IMR-90 (cell line): ENCODE results near the gene ARHGEF26. TPM values are rescaled to one million over a fixed set of nuclear protein-coding genes. Genes with fewer than 3 reads are reported as not detected.

Source experiments
- ATAC-seq: fragments of 200-7000 bp; cut with Tn5 transposase; 2 replicates; pipeline ENCODE4 v1.9.1; 2020; ENCODE audit warnings: low read depth, mild to moderate bottlenecking, moderate library complexity
- BruUV-seq: library from RNA; stranded (reverse); fragments of 400-500 nt; replicated peaks from 2 replicates; lab custom pipeline; 2021; lab: Mats Ljungman, UMichigan
- CTCF ChIA-PET: fragments of 300-600 bp; formaldehyde crosslinking; extraction: SDS; loops from one replicate; lab custom pipeline; 2021; ENCODE audit warnings: antibody characterized with exemption; lab: Yijun Ruan, JAX
- POLR2A ChIA-PET: fragments of 300-600 bp; sonication (Branson Sonifier 250); formaldehyde crosslinking; loops from one replicate; lab custom pipeline; 2022; ENCODE audit warnings: antibody characterized with exemption; ENCODE audit not compliant: unreplicated experiment; lab: Charles Lee
- DNase-seq: peaks from one replicate; pipeline ENCODE4 v3.0.0; 2013
- H2AFZ ChIP-seq: replicated peaks from 2 replicates; pipeline ENCODE3; 2013; ENCODE audit warnings: low read length, mild to moderate bottlenecking; ENCODE audit not compliant: poor library complexity
- H2AK5ac ChIP-seq: 2 replicates; pipeline ENCODE4 v1.6.1; 2013; ENCODE audit warnings: low read depth, low read length, inconsistent platforms
- H2AK9ac ChIP-seq: replicated peaks from 2 replicates; pipeline ENCODE3; 2013; ENCODE audit warnings: mild to moderate bottlenecking, low read depth, low read length, moderate library complexity; ENCODE audit not compliant: poor library complexity
- H2BK120ac ChIP-seq: 2 replicates; pipeline ENCODE4 v1.6.1; 2013; ENCODE audit warnings: low read depth, low read length, inconsistent platforms
- H2BK15ac ChIP-seq: 3 replicates; pipeline ENCODE4 v1.6.1; 2013; ENCODE audit warnings: low read depth, low read length, inconsistent platforms
- H2BK20ac ChIP-seq: 2 replicates; pipeline ENCODE4 v1.6.1; 2013; ENCODE audit warnings: low read depth, mild to moderate bottlenecking, inconsistent platforms, low read length, moderate library complexity
- H2BK5ac ChIP-seq: 2 replicates; pipeline ENCODE4 v1.6.1; 2013; ENCODE audit warnings: mild to moderate bottlenecking, low read depth, low read length, inconsistent platforms; ENCODE audit not compliant: poor library complexity, severe bottlenecking
- H3K14ac ChIP-seq: replicated peaks from 2 replicates; pipeline ENCODE4 v1.6.1; 2013; ENCODE audit warnings: low read depth, low read length, inconsistent platforms
- H3K18ac ChIP-seq: 2 replicates; pipeline ENCODE4 v1.6.1; 2013; ENCODE audit warnings: low read depth, low read length, control low read depth
- H3K23ac ChIP-seq: 2 replicates; pipeline ENCODE4 v1.6.1; 2013; ENCODE audit warnings: low read depth, low read length, inconsistent platforms
- H3K27ac ChIP-seq: 2 replicates; pipeline ENCODE4 v1.5.1; 2013; ENCODE audit warnings: mild to moderate bottlenecking, control low read depth, low read length; ENCODE audit not compliant: insufficient read depth
- H3K27me3 ChIP-seq: 2 replicates; pipeline ENCODE4 v1.6.1; 2013; ENCODE audit warnings: low read length; ENCODE audit not compliant: control insufficient read depth, insufficient read depth
- H3K36me3 ChIP-seq: 2 replicates; pipeline ENCODE4 v1.6.1; 2013; ENCODE audit warnings: low read length, mixed read lengths; ENCODE audit not compliant: control insufficient read depth, insufficient read depth
- H3K4ac ChIP-seq: 2 replicates; pipeline ENCODE4 v1.6.1; 2013; ENCODE audit warnings: low read depth, low read length, inconsistent platforms
- H3K4me1 ChIP-seq: 2 replicates; pipeline ENCODE4 v1.6.1; 2013; ENCODE audit warnings: low read length, mixed read lengths; ENCODE audit not compliant: control insufficient read depth, insufficient read depth
- H3K4me2 ChIP-seq: 2 replicates; pipeline ENCODE4 v1.6.1; 2013; ENCODE audit warnings: low read depth, mild to moderate bottlenecking, control low read depth, low read length, moderate library complexity
- H3K4me3 ChIP-seq: 2 replicates; pipeline ENCODE4 v1.5.1; 2013; ENCODE audit warnings: low read depth, mild to moderate bottlenecking, control low read depth, low read length, moderate library complexity; ENCODE audit not compliant: insufficient read depth
- H3K56ac ChIP-seq: 2 replicates; pipeline ENCODE4 v1.6.1; 2013; ENCODE audit warnings: low read length, inconsistent platforms; ENCODE audit not compliant: insufficient read depth; ENCODE audit errors: extremely low read depth
- H3K79me1 ChIP-seq, 2 experiments: 2 replicates each; pipeline ENCODE4 v1.6.1; 2013; ENCODE audit warnings: low read length in 2 of 2, inconsistent platforms in 1 of 2, low read depth in 1 of 2
- H3K9ac ChIP-seq: 2 replicates; pipeline ENCODE4 v1.6.1; 2013; ENCODE audit warnings: low read depth, low read length, control low read depth
- H3K9me1 ChIP-seq: 2 replicates; pipeline ENCODE4 v1.6.1; 2013; ENCODE audit warnings: low read length, inconsistent platforms; ENCODE audit not compliant: insufficient read depth
- H3K9me3 ChIP-seq: 2 replicates; pipeline ENCODE4 v1.6.1; 2013; ENCODE audit warnings: low read length; ENCODE audit not compliant: control insufficient read depth, insufficient read depth
- H4K20me1 ChIP-seq: 2 replicates; pipeline ENCODE4 v1.6.1; 2013; ENCODE audit warnings: low read length, inconsistent platforms; ENCODE audit not compliant: insufficient read depth
- H4K5ac ChIP-seq: 2 replicates; pipeline ENCODE4 v1.6.1; 2013; ENCODE audit warnings: mild to moderate bottlenecking, low read depth, low read length, control low read depth
- H4K8ac ChIP-seq, 2 experiments: 2 replicates each; pipeline ENCODE4 v1.6.1; 2013; ENCODE audit warnings: low read depth in 2 of 2, low read length in 2 of 2, control low read depth in 1 of 2, inconsistent platforms in 1 of 2
- H4K91ac ChIP-seq: 2 replicates; pipeline ENCODE4 v1.6.1; 2013; ENCODE audit warnings: low read depth, low read length, inconsistent platforms; ENCODE audit not compliant: insufficient read depth
- BHLHE40 ChIP-seq: fragments of 150-350 bp; IDR thresholded peaks from 2 replicates; pipeline ENCODE4 v1.6.1; 2016; ENCODE audit warnings: mild to moderate bottlenecking, low read depth, low read length
- CEBPB ChIP-seq: IDR thresholded peaks from 2 replicates; pipeline ENCODE4 v1.6.1; 2012; ENCODE audit warnings: low read depth, low read length, improper control_type of control experiment
- CHD1 ChIP-seq: IDR thresholded peaks from 2 replicates; pipeline ENCODE4 v1.6.1; 2012; ENCODE audit warnings: low read depth, low read length, improper control_type of control experiment
- CTCF ChIP-seq: conservative IDR thresholded peaks from 2 replicates; pipeline ENCODE4 v1.5.1; 2012; ENCODE audit warnings: mild to moderate bottlenecking, low read depth, low read length, improper control_type of control experiment
- ELK1 ChIP-seq: fragments of 150-350 bp; IDR thresholded peaks from 2 replicates; pipeline ENCODE4 v1.6.1; 2016; ENCODE audit warnings: low read depth, mild to moderate bottlenecking, low read length, moderate library complexity, borderline replicate concordance
- MAFK ChIP-seq: IDR thresholded peaks from 2 replicates; pipeline ENCODE4 v1.6.1; 2012; ENCODE audit warnings: low read depth, low read length, improper control_type of control experiment
- MAZ ChIP-seq: IDR thresholded peaks from 2 replicates; pipeline ENCODE4 v1.6.1; 2012; ENCODE audit warnings: low read depth, mild to moderate bottlenecking, low read length, improper control_type of control experiment, moderate library complexity, borderline replicate concordance
- MXI1 ChIP-seq: IDR thresholded peaks from 2 replicates; pipeline ENCODE4 v1.6.1; 2012; ENCODE audit warnings: low read depth, mild to moderate bottlenecking, low read length, moderate library complexity, borderline replicate concordance
- NFE2L2 ChIP-seq: fragments of 150-350 bp; IDR thresholded peaks from 2 replicates; pipeline ENCODE4 v1.6.1; 2016; ENCODE audit warnings: low read depth, mild to moderate bottlenecking, low read length
- POLR2A ChIP-seq: IDR thresholded peaks from 2 replicates; pipeline ENCODE4 v1.6.1; 2012; ENCODE audit warnings: mild to moderate bottlenecking, low read depth, low read length
- RAD21 ChIP-seq: IDR thresholded peaks from 2 replicates; pipeline ENCODE4 v1.6.1; 2012; ENCODE audit warnings: low read length, improper control_type of control experiment
- RCOR1 ChIP-seq: IDR thresholded peaks from 2 replicates; pipeline ENCODE4 v1.6.1; 2012; ENCODE audit warnings: mild to moderate bottlenecking, low read length, improper control_type of control experiment; ENCODE audit not compliant: insufficient replicate concordance
- RFX5 ChIP-seq: IDR thresholded peaks from 2 replicates; pipeline ENCODE4 v1.8.0; 2012; ENCODE audit warnings: low read depth, mild to moderate bottlenecking, low read length, moderate library complexity
- SMC3 ChIP-seq: fragments of 150-350 bp; IDR thresholded peaks from 2 replicates; pipeline ENCODE4 v1.6.1; 2016; ENCODE audit warnings: low read depth, mild to moderate bottlenecking, antibody characterized with exemption, low read length, moderate library complexity
- WGBS, 2 experiments: methylation state at CpG; one replicate each; pipeline versions ENCODE4 v1.1.5 to v1.1.7; 2013; ENCODE audit warnings: missing lambda C conversion rate in 2 of 2; ENCODE audit not compliant: insufficient read length in 1 of 2; ENCODE audit errors: extremely low coverage in 2 of 2; 5-methylcytosine and 5-hydroxymethylcytosine counted together
- dilution Hi-C: fragments of 300-500 bp; cut with HindIII; formaldehyde crosslinking; loops from one replicate; pipeline ENCODE4 v1.14.3; 2018; ENCODE audit warnings: low sequenced_read_pairs; ENCODE audit not compliant: unreplicated experiment
- in situ Hi-C: fragments of 300-500 bp; cut with MboI; formaldehyde crosslinking; loops from 3 replicates; pipeline ENCODE4 v1.14.3; 2019; ENCODE audit warnings: low sequenced_read_pairs, inconsistent platforms, mixed read lengths
- intact Hi-C: fragments of 100-400 bp; cut with micrococcal nuclease; formaldehyde crosslinking; loops from 2 replicates; pipeline ENCODE4 v1.10.0; 2022
- polyA plus RNA-seq, 3 experiments: library from polyadenylated mRNA; depleted of rRNA; stranded (reverse); fragments of >200 nt; gene quantifications; 2 replicates each; pipeline ENCODE4 v1.2.3, GENCODE V29; 2012; ENCODE audit warnings: low replicate concordance in 1 of 3
- total RNA-seq: library from RNA; depleted of rRNA; stranded (reverse); fragments of >200 nt; gene quantifications from 2 replicates; pipeline ENCODE4 v1.2.3, GENCODE V29; 2012

The ARHGEF26 gene
- total and polyA plus RNA-seq, 2 of the 4 experiments (the other 2 are of a cell fraction) = 2.0 to 2.3 TPM

GRCh38 chr3:154089421-154090420 lies 31.5 kb upstream of the ARHGEF26 start:
- Histone ChIP-seq H3K27ac (no peak overlapping the region), H3K9me3 (no peaks in the 10 kb centered on the region)
- TF ChIP-seq RCOR1 (no peak), POLR2A (no peak), MAFK (no peak), RFX5 (no peak), MAZ (no peak), CHD1 (no peak), RAD21 (no peak), BHLHE40 (no peak), CTCF (no peak), ELK1 (no peak), MXI1 (no peak), SMC3 (no peak), NFE2L2 (no peak), CEBPB (no peak)

More at GRCh38 chr3:154089421-154090420, 31.5 kb upstream of the ARHGEF26 start:
- no peak overlapping the region for H2BK5ac ChIP-seq
- no peak overlapping the region for H3K56ac ChIP-seq
- no peak overlapping the region for H4K91ac ChIP-seq
- H3K9ac ChIP-seq = no peak overlapping the region
- H4K8ac ChIP-seq = no peak overlapping the region
- intact Hi-C loops = loop anchor here (10.0 kb wide), 1 partner anchor 1615 kb away; no protein-coding TSS in a partner anchor
- 60% methylated on average over 1 of the region's 14 CpGs; no CpG with 5 or more reads in 1 of the 2 experiments for WGBS, 2 experiments
- H3K18ac ChIP-seq = no peak overlapping the region
- no peak overlapping the region for H3K4ac ChIP-seq
- CTCF ChIA-PET = interaction anchor here (2.1 kb wide), 1 partner anchor 163 kb away, joined by 9 read pairs; no protein-coding TSS in a partner anchor
- no peak overlapping the region for H2BK120ac ChIP-seq
- H3K4me2 ChIP-seq = no peak overlapping the region
- H3K79me1 ChIP-seq = no peaks in the 10 kb centered on the region
- no peak overlapping the region for H2AK5ac ChIP-seq
- H3K27me3 ChIP-seq = 0 out of 2 replicates have a peak, but pooled peaks cover 2% of the 10 kb centered on the region
- H3K4me3 ChIP-seq = no peak overlapping the region
- H4K5ac ChIP-seq = no peak overlapping the region
- H2AK9ac ChIP-seq = no peak overlapping the region
- in situ Hi-C loops = no loop called here
- no peak overlapping the region for H2BK15ac ChIP-seq
- no peak overlapping the region for H2AFZ ChIP-seq
- ATAC-seq (no peak), DNase-seq (no peak)
- H3K4me1 ChIP-seq = no peaks in the 10 kb centered on the region
- no TSS peak for BruUV-seq
- no peaks in the 10 kb centered on the region for H4K20me1 ChIP-seq
- H3K14ac ChIP-seq = no peak overlapping the region
- POLR2A ChIA-PET = no interaction called here
- H2BK20ac ChIP-seq = no peak overlapping the region
- H3K23ac ChIP-seq = no peak overlapping the region
- no peaks in the 10 kb centered on the region for H3K36me3 ChIP-seq
- H3K9me1 ChIP-seq = no peaks in the 10 kb centered on the region
- dilution Hi-C loops = no loop called here
